ENCODE data around the gene IGFL2. TPM values are rescaled to one million over a fixed set of nuclear protein-coding genes. Genes with fewer than 3 reads are reported as not detected.

IGFL2 gene
- total RNA-seq, 1 donor from 2014 or later, result 9.8 TPM

DNA sequence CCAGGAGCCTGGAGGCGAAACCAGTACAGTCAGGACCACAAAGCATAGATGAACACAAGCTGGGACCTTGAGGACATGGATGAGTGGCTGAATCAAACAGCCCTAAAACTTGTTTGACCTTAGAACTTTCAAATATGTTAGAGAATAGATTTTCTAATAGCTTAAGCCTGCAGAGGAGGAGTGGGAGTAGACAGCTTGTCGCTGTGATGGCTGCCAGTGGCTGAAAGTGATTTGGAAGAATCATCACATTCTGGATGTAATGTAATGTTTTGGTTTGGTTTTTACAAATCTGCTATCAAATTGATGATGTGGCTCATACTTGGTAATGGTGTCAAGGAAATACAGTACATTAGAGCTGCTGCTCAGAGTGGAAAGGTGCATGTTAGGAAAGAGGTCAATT is 35.5 kb upstream of the IGFL2 start:
- no peak overlapping the region for H3K9ac ChIP-seq (ENCODE audit: low read length)
- Mint-ChIP-seq H3K4me3 (ENCODE audit: unreplicated experiment) (no peak overlapping the region), H3K27me3 (ENCODE audit: low read depth, unreplicated experiment) (no peaks in the 10 kb centered on the region), H3K27ac (ENCODE audit: unreplicated experiment) (no peak overlapping the region), H3K36me3 (ENCODE audit: low read depth, unreplicated experiment) (no peaks in the 10 kb centered on the region), H3K4me1 (ENCODE audit: low read depth, unreplicated experiment) (peaks cover 29% of the 10 kb centered on the region), H3K9me3 (ENCODE audit: unreplicated experiment) (no peaks in the 10 kb centered on the region)
- H3K36me3 ChIP-seq (ENCODE audit: insufficient read depth, low read length), result no peaks in the 10 kb centered on the region
- peaks cover 3% of the 10 kb centered on the region for H3K27me3 ChIP-seq (ENCODE audit: insufficient read depth, low read length)
- H3K9me3 ChIP-seq (ENCODE audit: insufficient read depth, low read depth, low read length), result no peaks in the 10 kb centered on the region
- TF ChIP-seq EZH2 (IDR thresholded peaks at IDR 0.05; ENCODE audit: insufficient read depth, low read length), result no peak
- TF ChIP-seq, protein P1, sequence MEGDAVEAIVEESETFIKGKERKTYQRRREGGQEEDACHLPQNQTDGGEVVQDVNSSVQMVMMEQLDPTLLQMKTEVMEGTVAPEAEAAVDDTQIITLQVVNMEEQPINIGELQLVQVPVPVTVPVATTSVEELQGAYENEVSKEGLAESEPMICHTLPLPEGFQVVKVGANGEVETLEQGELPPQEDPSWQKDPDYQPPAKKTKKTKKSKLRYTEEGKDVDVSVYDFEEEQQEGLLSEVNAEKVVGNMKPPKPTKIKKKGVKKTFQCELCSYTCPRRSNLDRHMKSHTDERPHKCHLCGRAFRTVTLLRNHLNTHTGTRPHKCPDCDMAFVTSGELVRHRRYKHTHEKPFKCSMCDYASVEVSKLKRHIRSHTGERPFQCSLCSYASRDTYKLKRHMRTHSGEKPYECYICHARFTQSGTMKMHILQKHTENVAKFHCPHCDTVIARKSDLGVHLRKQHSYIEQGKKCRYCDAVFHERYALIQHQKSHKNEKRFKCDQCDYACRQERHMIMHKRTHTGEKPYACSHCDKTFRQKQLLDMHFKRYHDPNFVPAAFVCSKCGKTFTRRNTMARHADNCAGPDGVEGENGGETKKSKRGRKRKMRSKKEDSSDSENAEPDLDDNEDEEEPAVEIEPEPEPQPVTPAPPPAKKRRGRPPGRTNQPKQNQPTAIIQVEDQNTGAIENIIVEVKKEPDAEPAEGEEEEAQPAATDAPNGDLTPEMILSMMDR (IDR thresholded peaks at IDR 0.05; ENCODE audit: insufficient read depth, low read depth, low read length), result no peak
- no peak overlapping the region for H2AFZ ChIP-seq (ENCODE audit: low read depth, low read length)
- H3K27ac ChIP-seq (ENCODE audit: low read depth, low read length), result no peak overlapping the region
- no peak overlapping the region for H3K4me2 ChIP-seq (ENCODE audit: low read length)
- no peak overlapping the region for H3K4me3 ChIP-seq (ENCODE audit: insufficient read depth, low read depth, low read length)
- no peaks in the 10 kb centered on the region for H4K20me1 ChIP-seq (ENCODE audit: insufficient read depth, low read length)
- no peak for DNase-seq (ENCODE audit: low read depth)
- no peaks in the 10 kb centered on the region for H3K79me2 ChIP-seq (ENCODE audit: insufficient read depth, low read length)
- FAIRE-seq, result no peak
- H3K4me1 ChIP-seq (ENCODE audit: insufficient read depth, low read length), result peaks cover 20% of the 10 kb centered on the region

DNA sequence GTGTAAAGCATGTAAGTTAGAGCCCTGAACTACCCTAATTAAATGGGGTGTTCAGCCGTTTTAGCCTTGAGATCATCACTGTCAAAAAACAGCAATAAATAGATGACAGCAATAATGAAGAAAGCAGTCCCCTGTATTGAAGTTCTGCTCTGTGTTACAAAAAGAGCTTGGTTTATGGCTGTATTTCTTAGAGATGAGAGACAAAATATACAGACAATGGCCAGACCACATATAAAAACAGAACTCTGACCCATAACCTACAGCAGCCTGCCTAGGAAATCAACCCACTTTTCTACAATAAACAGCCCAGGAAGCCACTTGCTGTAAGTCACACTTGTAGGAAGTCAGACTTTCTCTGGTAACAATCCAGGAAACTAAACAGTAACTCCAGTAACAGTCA is 34.3 kb upstream of the IGFL2 start:
- Histone ChIP-seq H3K27ac (ENCODE audit: low read depth, low read length) (no peak overlapping the region), H3K4me1 (ENCODE audit: insufficient read depth, low read length) (peaks cover 23% of the 10 kb centered on the region), H3K27me3 (ENCODE audit: insufficient read depth, low read length) (peaks cover 3% of the 10 kb centered on the region), H2AFZ (ENCODE audit: low read depth, low read length) (no peak overlapping the region), H3K36me3 (ENCODE audit: insufficient read depth, low read length) (no peaks in the 10 kb centered on the region), H3K4me2 (ENCODE audit: low read length) (no peak overlapping the region), H3K4me3 (ENCODE audit: insufficient read depth, low read depth, low read length) (no peak overlapping the region), H4K20me1 (ENCODE audit: insufficient read depth, low read length) (no peaks in the 10 kb centered on the region), H3K9me3 (ENCODE audit: insufficient read depth, low read depth, low read length) (no peaks in the 10 kb centered on the region), H3K79me2 (ENCODE audit: insufficient read depth, low read length) (no peaks in the 10 kb centered on the region), H3K9ac (ENCODE audit: low read length) (no peak overlapping the region)
- Mint-ChIP-seq H3K36me3 (ENCODE audit: low read depth, unreplicated experiment) (no peaks in the 10 kb centered on the region), H3K4me1 (ENCODE audit: low read depth, unreplicated experiment) (peaks cover 36% of the 10 kb centered on the region), H3K4me3 (ENCODE audit: unreplicated experiment) (no peak overlapping the region), H3K27ac (ENCODE audit: unreplicated experiment) (no peak overlapping the region), H3K9me3 (ENCODE audit: unreplicated experiment) (no peaks in the 10 kb centered on the region), H3K27me3 (ENCODE audit: low read depth, unreplicated experiment) (no peaks in the 10 kb centered on the region)
- DNase-seq (ENCODE audit: low read depth) (no peak), FAIRE-seq (no peak)
- no peak for TF ChIP-seq EZH2 (IDR thresholded peaks at IDR 0.05; ENCODE audit: insufficient read depth, low read length)

DNA sequence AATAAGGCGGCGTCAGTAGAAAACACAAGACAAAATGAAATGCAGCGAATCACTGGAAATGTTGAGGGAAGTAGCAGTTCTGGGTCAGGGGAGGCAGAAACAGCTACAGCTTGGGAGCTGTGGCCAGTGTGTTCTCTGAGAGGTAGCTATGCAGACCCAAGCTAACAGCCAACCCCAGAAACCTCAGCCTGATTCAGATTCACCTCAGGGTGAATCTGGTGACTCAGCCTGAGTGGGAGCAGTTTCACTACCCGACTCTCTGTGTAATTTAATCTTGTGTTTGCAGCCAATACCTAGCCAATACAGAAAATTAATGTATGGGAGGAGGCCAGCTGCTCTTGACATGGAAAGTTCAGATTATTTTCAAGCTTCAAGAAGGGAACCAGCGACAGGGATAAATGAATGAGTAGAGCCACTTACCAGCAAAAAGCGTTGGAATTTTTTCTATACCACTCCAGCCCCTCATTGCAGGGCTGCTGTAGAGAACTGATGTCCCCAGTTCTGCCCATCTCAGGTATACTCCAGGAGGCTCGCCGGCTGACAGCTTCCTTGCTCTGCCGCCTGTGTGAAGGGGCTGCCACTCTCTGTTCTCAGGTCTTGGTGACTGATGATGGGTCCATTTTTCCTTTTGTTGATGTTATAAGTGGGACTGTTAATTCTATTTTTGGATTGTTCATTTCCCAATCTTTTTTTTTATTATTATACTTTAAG is 32.5 kb upstream of the IGFL2 start:
- Histone ChIP-seq H3K79me2 (ENCODE audit: insufficient read depth, low read length) (no peaks in the 10 kb centered on the region), H2AFZ (ENCODE audit: low read depth, low read length) (no peak overlapping the region), H3K4me2 (ENCODE audit: low read length) (peak overlapping the region; percentile 74), H3K27ac (ENCODE audit: low read depth, low read length) (peak overlapping the region; percentile 58), H3K27me3 (ENCODE audit: insufficient read depth, low read length) (peaks cover 3% of the 10 kb centered on the region), H3K9ac (ENCODE audit: low read length) (no peak overlapping the region), H3K36me3 (ENCODE audit: insufficient read depth, low read length) (no peaks in the 10 kb centered on the region), H3K9me3 (ENCODE audit: insufficient read depth, low read depth, low read length) (no peaks in the 10 kb centered on the region), H3K4me3 (ENCODE audit: insufficient read depth, low read depth, low read length) (no peak overlapping the region), H3K4me1 (ENCODE audit: insufficient read depth, low read length) (peaks cover 24% of the 10 kb centered on the region), H4K20me1 (ENCODE audit: insufficient read depth, low read length) (no peaks in the 10 kb centered on the region)
- peaks cover 5% of the 10 kb centered on the region for H3K36me3 Mint-ChIP-seq (ENCODE audit: low read depth, unreplicated experiment)
- H3K4me1 Mint-ChIP-seq (ENCODE audit: low read depth, unreplicated experiment), result peaks cover 44% of the 10 kb centered on the region
- H3K27ac Mint-ChIP-seq (ENCODE audit: unreplicated experiment), result peak overlapping the region; percentile 84
- H3K9me3 Mint-ChIP-seq (ENCODE audit: unreplicated experiment), result peaks cover 2% of the 10 kb centered on the region
- FAIRE-seq, result peak; percentile 97
- H3K4me3 Mint-ChIP-seq (ENCODE audit: unreplicated experiment), result peak overlapping the region; percentile 47
- no peaks in the 10 kb centered on the region for H3K27me3 Mint-ChIP-seq (ENCODE audit: low read depth, unreplicated experiment)
- TF ChIP-seq EZH2 (IDR thresholded peaks at IDR 0.05; ENCODE audit: insufficient read depth, low read length), result no peak
- TF ChIP-seq, protein P1 (IDR thresholded peaks at IDR 0.05; ENCODE audit: insufficient read depth, low read depth, low read length), result no peak
- DNase-seq (ENCODE audit: low read depth), result peak; percentile 91

All from astrocyte (in vitro differentiated cells and primary cell).